Ovary (tissue), 3 donors: ENCODE measurements around the gene GATD1.

Experiments used
- CTCF ChIP-seq, 3 donors: fragments of 450-650 bp in 2 of 3; fragments of 200-600 bp in 1 of 3; IDR thresholded peaks; one replicate each; pipeline versions ENCODE4 v1.5.1 to v1.8.0; 2016 to 2022; ENCODE audit warnings: antibody characterized with exemption in 3 of 3, mild to moderate bottlenecking in 1 of 3
- EP300 ChIP-seq: sonication (generic); formaldehyde crosslinking; IDR thresholded peaks from one replicate; pipeline ENCODE4 v1.6.1; 2017; ENCODE audit warnings: antibody characterized with exemption
- POLR2A ChIP-seq: fragments of 450-650 bp; IDR thresholded peaks from one replicate; pipeline ENCODE4 v1.6.1; 2017; ENCODE audit warnings: antibody characterized with exemption, mild to moderate bottlenecking, moderate library complexity
- donor health status: DM: no; HTN: no; CAD: no.

GRCh38 chr11:771617-772204 is 5.6 kb downstream of the GATD1 start:
- TF ChIP-seq CTCF (IDR thresholded peaks at IDR 0.05) (no peak), POLR2A (no peak), EP300 (no peak)
